Stimulated activated CD8-positive, alpha-beta memory T cell treated with anti-CD3 and anti-CD28 coated beads, Interleukin-15, amount 100 ng/mL, for 4 hours (primary cell): ENCODE results near the gene TMTC3.

Experiments used
- DNase-seq, 2 donors: peaks; one replicate each; pipeline ENCODE4 v3.0.0-alpha.2; 2020; ENCODE audit warnings: low read depth in 2 of 2

TMTC3 gene

DNA sequence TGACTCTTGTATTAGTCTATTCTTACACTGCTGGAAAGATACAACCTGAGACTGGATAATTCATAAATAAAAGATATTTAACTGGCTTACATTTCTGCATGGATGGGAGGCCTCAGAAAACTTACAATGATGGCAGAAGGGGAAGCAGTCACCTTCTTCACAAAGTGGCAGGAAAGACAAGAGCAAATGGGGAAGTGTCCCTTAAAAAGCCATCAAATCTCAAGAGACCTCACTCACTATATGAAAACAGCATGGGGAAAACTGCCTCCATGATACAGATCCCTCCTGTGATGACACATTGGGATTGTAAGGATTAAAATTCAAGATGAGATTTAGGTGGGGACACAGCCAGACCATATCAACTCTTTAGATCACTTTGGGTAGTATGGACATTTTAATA, 83.7 kb downstream of the TMTC3 start:
- DNase-seq: no peak

DNA sequence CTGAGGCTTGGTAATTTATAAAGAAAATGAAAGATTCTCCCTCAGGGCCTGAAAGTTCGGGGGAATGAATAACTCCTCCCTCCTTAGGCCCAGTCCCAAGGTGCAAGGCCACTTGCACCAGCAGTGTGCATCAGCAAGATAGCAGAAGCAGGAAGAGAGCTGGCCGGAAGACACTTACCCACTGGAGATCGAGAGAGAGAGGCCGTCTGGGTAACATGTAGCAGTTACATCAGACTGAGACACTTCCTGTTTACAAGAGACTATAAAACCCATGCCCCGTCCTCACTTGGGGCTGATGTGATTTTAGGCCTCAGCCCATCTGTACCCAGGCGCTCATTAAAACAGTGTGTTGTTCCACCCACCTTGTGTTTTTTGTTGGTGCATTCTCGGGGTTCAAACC, 85.2 kb downstream of the TMTC3 start:
- DNase-seq: no peak

DNA sequence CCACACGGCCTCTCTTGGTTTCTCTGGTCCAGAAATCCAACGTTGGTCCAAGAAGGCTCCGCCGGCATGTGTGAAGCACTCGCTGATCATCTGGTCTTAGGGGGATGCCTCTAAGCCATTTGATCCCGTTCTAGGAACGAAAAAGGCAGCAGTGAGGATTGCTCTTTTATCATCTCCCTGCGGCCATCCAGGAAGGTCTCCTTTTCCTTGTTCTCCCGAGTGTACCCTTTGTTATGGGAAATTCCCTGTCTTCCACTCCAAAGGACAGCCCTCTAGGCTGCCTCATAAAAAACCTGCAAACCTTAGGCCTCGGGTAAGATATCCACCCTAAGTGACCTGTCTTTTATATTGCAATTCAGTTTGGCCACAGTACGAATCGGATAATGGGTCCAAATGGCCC, 85.8 kb downstream of the TMTC3 start:
- no peak for DNase-seq

DNA sequence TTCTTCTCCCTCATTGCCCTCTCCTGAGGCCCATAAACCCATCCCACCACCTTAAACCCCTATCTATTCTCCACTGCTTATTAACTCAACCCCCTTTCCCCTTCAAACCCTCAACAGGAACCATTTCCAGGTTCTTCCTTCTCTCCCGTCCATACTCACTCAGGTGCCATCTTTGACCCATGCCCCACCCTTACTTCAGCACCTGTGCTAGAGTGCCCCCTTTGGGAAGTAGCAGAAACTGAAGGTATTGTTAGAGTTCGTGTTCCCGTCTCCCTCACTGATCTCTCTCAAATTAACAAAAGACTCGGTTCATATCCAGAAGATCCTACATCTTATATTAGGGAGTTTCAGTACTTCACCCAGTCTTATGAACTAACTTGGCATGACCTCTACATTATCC, 86.6 kb downstream of the TMTC3 start:
- DNase-seq: no peak

DNA sequence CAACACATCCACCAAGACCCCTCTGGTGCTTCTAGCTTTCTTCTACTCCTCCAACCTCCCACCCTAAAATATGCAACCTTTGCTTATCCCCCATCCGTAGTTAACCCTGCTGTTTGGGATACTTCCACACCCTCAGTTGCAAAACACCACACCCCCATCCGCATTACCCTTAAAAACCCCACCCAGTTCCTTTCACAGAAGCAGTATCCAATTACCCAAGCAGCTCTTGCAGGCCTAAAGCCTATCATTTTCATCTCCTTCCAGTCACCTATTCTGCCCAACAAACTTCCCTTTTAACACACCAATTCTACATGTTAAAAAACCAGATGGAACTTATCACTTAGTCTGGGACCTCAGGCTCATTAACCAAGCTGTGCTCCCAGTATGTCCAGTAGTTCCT, 88.2 kb downstream of the TMTC3 start:
- DNase-seq: no peak

DNA sequence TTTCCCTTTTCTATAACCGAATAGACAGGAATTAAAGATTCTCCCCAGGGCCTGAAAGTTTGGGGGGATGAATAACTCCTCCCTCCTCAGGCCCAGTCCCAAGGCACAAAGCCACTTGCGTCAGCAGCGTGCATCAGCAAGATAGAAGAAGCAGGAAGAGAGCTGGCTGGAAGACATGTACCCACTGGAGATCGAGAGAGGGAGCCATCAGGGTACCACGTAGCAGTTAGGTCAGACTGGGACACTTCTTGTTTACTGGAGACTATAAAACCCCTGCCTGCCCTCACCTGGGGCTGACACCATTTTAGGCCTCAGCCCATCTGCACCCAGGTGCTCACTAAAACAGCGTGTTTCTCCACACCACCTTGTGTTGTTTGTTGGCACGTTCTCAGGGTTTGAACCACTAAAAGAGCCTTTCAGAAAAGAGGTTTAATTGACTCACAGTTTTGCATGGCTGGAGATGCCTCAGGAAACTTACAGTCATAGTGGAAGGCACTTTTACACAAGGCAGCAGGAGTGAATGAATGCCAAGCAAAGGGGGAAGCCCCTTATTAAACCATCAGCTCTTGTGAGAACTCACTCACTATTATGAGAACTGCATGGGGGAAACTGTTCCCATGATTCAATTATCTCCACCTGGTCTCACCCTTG, 93.2 kb downstream of the TMTC3 start:
- DNase-seq: no peak

DNA sequence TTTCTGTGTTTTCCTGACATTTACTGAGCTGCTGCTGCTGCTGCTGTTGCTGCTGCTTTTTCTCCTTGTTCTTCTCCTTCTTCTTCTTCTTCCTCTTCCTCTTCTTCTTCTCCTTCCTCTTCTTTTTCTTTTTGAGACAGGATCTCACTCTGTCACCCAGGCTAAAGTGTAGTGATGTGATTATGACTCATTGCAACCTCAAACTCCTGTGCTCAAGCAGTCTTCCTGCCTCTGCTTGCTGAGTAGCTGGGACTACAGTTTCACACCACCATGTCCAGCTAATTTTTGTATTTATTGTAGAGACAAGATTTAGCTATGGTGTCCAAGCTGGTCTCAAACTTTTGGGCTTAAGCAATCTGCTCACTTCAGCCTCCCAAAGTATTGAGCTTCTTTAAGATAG, 95.8 kb downstream of the TMTC3 start:
- no peak for DNase-seq

DNA sequence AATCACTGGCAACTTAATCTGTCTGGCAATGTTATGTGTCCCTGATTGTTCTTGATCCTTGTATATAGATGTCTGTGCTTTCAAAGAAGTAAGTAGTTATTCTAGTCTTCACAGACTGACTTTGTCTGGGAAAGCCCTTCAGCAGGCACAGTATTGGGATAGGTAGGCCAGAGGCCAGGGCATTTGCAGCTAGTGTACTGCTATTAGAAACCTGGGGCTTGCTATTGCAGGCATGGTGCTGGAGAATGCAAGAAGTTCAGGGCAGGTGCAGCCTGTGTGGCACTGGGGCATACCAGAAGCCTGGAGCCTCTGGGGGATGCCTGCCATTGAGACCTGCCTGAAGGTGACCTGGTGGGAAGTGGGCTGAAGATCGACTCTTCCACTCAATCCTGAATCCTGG, 96.3 kb downstream of the TMTC3 start:
- no peak for DNase-seq

DNA sequence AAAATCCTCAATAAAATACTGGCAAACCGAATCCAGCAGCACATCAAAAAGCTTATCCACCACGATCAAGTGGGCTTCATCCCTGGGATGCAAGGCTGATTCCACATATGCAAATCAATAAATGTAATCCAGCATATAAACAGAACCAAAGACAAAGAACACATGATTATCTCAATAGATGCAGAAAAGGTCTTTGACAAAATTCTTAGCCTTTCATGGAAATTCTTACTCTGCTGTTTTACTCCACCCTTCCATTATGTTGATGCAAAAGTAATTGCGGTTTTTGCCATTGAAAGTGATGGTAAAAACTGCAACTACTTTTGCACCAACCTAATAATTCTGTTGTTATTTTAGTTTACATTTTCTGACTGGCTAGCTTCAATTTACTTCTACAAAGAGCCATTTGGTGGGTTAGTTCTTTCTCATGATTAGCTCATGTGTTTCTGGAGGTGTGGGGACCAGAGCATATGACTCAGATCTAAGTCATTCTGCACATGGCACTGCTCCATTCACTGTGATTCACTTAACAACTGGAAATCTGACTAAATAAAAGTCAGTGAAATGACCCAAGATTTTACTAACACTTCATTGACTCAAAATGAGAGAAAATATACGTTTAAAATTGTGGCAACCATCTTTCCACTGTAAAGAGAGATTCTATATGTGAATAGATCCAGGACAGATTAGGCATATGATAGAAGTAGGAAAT, 99.9 kb downstream of the TMTC3 start:
- no peak for DNase-seq

DNA sequence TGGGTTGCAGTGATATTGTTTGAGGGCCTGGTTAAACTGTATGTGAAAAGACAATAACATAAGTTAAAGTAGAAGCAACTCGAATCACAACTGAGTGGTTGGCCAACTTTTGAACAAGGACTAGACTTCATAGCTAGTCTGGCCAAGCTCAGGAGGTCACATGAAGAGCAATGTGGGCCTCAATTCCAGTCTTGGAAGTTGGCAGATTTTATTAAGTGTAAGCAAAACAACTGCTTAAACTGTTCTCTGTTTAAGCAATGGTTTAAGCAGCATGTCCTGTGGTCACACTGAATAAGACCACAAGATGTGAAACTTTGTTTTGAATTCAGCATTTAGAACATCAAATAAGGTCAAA, 100.4 kb downstream of the TMTC3 start:
- no peak for DNase-seq

DNA sequence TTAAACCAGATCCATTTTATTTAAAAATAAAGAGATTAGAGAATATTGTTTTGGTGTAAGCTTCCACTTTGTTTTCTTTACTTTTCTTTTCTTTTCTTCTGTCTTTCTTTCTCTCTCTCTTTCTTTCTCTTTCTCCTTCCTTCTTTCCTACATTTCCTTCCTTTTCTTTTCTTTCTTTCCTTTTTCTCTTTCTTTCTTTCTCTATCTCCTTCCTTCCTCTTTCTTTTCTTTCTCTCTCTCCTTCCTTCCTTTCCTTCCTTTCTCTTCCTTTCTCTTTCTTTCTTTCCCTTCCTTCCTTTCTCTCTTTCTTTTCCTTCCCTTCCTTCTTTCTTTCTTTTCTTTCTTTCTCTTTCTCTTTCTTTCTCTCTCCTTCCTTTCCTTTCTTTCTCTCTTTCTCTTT, 100.8 kb downstream of the TMTC3 start:
- DNase-seq: no peak

DNA sequence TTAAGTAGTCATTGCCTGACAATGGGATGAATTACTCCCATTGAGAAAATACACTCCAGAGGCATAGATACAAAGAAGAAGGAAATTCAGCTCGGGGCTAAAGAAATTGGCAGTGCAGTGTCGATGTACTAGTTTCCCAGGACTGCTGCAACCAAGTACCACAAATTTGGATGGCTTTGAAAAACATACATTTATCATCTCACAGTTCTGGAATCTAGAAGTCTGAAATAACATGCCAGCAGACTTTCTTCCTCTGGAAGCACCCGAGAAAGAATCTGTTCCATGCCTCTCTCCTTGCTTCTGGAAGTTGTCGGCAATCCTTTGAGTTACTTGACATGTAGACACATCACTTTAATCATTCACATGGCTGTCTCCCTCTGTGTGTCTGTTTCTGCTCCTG, 101.9 kb downstream of the TMTC3 start:
- no peak for DNase-seq

DNA sequence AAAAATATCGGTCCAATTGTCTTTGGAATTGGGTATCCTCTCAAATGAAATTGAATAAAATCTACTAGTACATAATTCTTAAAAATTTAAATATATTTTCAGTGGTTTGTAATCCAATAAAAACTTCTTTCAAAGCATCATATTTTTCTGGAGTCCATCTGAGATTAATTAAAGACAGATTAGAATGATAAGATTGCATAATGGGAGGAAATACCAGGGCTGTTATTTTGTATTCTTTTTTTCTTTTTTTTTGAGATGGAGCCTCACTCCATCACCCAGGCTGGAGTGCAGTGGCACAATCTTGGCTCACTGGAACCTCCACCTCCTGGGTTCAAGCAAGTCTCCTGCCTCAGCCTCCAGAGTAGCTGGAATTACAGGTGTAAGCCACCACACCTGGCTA, 103.8 kb downstream of the TMTC3 start:
- DNase-seq: no peak

DNA sequence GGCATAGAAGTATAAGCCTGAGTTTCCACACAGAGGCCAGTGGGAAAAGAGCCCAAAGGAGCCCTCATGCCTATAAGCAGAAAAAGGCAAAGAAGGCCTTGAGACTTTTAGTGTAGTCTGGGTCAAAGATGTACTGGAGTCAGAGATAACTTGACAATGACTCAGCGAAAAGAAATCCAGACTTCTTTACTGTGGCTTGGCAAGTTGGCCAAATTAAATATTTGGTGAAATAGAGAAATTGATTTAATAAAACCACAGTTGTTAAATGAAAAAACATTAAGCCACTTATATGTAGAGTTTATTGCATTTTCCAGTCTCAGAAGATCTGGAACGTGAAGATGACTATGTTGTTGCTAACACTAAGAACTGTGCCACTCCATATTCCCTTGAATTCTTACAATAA, 105.1 kb downstream of the TMTC3 start:
- DNase-seq: no peak

DNA sequence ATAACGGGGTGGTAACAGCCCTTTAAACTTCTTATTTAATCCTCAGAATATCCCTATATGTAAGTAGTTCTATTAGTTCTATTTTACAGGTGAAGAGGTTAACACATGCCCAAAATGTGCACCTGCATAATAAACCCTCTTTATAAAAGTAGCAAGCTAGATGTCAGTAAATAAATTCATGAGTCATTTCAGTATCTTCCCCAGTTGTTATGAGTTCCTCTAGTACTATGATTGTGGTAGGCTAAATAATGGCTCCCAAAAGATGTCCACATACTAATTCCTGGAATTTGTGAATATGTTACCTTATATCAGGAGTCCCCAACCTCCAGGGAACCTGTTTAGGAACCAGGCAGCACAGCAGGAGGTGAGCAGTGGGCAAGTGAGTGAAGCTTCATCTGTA, 106.5 kb downstream of the TMTC3 start:
- DNase-seq: no peak
